OCI-LY7 (cell line): ENCODE results near the gene ATAD3A. TPM values are rescaled to one million over a fixed set of nuclear protein-coding genes. Genes with fewer than 3 reads are reported as not detected.

ENCODE experiments used
- BruUV-seq: library from RNA; stranded (reverse); fragments of 400-500 nt; replicated peaks from 2 replicates; lab custom pipeline; 2021; lab: Mats Ljungman, UMichigan
- CTCF ChIA-PET: fragments of 300-600 bp; sonication (Branson Sonifier 250); formaldehyde crosslinking; loops from one replicate; lab custom pipeline; 2022; ENCODE audit warnings: antibody characterized with exemption; ENCODE audit not compliant: unreplicated experiment; lab: Charles Lee
- POLR2A ChIA-PET: fragments of 300-600 bp; sonication (Branson Sonifier 250); formaldehyde crosslinking; loops from one replicate; lab custom pipeline; 2022; ENCODE audit warnings: antibody characterized with exemption; lab: Charles Lee
- DNase-seq: peaks from one replicate; pipeline ENCODE4 v3.0.0-alpha.2; 2015; ENCODE audit warnings: low spot score
- H2AFZ ChIP-seq: fragments of 200-600 bp; sonication (generic), shearing (Covaris generic); 2 replicates; pipeline ENCODE4 v1.6.1; 2014; ENCODE audit warnings: mild to moderate bottlenecking, antibody characterized with exemption, low read length, moderate library complexity
- H3K27ac ChIP-seq: fragments of 200-600 bp; sonication (generic); 2 replicates; pipeline ENCODE4 v1.5.1; 2014; ENCODE audit warnings: mixed run types, low read depth, mild to moderate bottlenecking, moderate library complexity, low read length, inconsistent platforms; ENCODE audit not compliant: poor library complexity, severe bottlenecking
- H3K36me3 ChIP-seq: fragments of 200-600 bp; sonication (generic); 2 replicates; pipeline ENCODE4 v1.6.1; 2014; ENCODE audit warnings: mild to moderate bottlenecking, antibody characterized with exemption, low read length, moderate library complexity, mixed read lengths; ENCODE audit not compliant: insufficient read depth
- H3K4me1 ChIP-seq: fragments of 200-600 bp; sonication (generic); 2 replicates; pipeline ENCODE4 v1.5.1; 2014; ENCODE audit warnings: mild to moderate bottlenecking, low read length; ENCODE audit not compliant: insufficient read depth, poor library complexity, severe bottlenecking
- H3K4me2 ChIP-seq: fragments of 200-600 bp; sonication (generic); 2 replicates; pipeline ENCODE4 v1.6.1; 2014; ENCODE audit warnings: mild to moderate bottlenecking, low read length
- H3K4me3 ChIP-seq: fragments of 200-600 bp; sonication (generic); 2 replicates; pipeline ENCODE4 v1.5.1; 2014; ENCODE audit warnings: mild to moderate bottlenecking, low read depth, low read length; ENCODE audit not compliant: poor library complexity, severe bottlenecking
- H3K79me2 ChIP-seq: fragments of 200-600 bp; sonication (generic); 2 replicates; pipeline ENCODE4 v1.6.1; 2016; ENCODE audit warnings: low read depth, mild to moderate bottlenecking, low read length, moderate library complexity, mixed read lengths; ENCODE audit not compliant: insufficient read depth
- H3K9me2 ChIP-seq: fragments of 200-600 bp; sonication (generic); 2 replicates; pipeline ENCODE4 v1.6.1; 2016; ENCODE audit warnings: mild to moderate bottlenecking, low read length, mixed read lengths; ENCODE audit not compliant: insufficient read depth
- H3K9me3 ChIP-seq: fragments of 200-600 bp; sonication (generic); 2 replicates; pipeline ENCODE4 v1.6.1; 2014; ENCODE audit warnings: mild to moderate bottlenecking, mixed run types, low read length, mixed read lengths
- H4K20me1 ChIP-seq: fragments of 200-600 bp; sonication (generic); 2 replicates; pipeline ENCODE4 v1.6.1; 2014; ENCODE audit warnings: mild to moderate bottlenecking, antibody characterized with exemption, low read length, moderate library complexity, mixed read lengths; ENCODE audit not compliant: insufficient read depth
- EZH2phosphoT487 ChIP-seq: fragments of 200-600 bp; sonication (generic); IDR thresholded peaks from 2 replicates; pipeline ENCODE4 v1.6.1; 2018; ENCODE audit warnings: low read depth, borderline replicate concordance, mild to moderate bottlenecking, mixed run types, antibody characterized with exemption, low read length, moderate library complexity, mixed read lengths
- intact Hi-C: fragments of 100-400 bp; cut with micrococcal nuclease; formaldehyde crosslinking; loops from one replicate; pipeline ENCODE4 v1.10.0; 2022; ENCODE audit not compliant: unreplicated experiment
- total RNA-seq, 2 experiments: library from RNA; depleted of rRNA in 1 of 2; stranded (reverse); fragments of >200 nt in 1 of 2; shearing (Covaris generic) in 1 of 2; gene quantifications; 2 replicates each; pipeline ENCODE4 v1.2.3, GENCODE V29; 2014 to 2022
- TF ChIP-seq, protein P1 (sequence below): fragments of 200-600 bp; sonication (generic); conservative IDR thresholded peaks from 2 replicates; pipeline ENCODE4 v1.5.1; 2014; ENCODE audit warnings: mild to moderate bottlenecking, antibody characterized with exemption, low read length, moderate library complexity, mixed read lengths

ATAD3A gene
- total RNA-seq, 2 experiments from 2014 or later: 81.9 to 88.6 TPM

DNA sequence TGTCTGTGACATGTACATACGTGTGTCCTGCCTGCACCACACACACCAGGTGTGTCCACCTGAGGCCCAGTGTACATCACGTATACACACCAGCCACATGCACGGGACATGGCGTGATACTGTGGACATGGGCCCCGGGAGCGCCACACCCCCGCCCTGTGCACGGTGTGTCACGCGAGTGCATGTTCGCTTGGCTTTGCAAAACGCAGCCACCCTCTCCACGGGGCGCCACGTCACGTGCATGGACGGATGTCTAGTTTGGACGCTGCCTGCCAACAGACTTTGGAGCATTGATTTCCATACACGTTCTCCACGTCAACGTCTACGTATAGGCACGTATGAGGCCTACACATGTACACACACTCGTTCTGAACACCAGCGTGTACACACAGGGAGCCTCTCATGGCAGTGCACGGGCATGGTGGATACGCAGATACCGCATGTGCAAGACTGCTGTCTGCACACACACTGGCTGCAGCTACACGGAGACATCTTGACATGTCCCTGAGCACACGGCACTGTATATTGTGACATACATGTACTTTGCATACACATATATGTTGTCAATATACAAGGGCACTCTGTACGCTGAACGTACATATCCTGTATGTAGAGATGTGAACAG, 25.8 kb downstream of the ATAD3A start:
- intact Hi-C loops: no loop called here
- H3K4me2 ChIP-seq: no peak overlapping the region
- BruUV-seq: no TSS peak
- H3K36me3 ChIP-seq: peaks cover 25% of the 10 kb centered on the region
- no peaks in the 10 kb centered on the region for H3K79me2 ChIP-seq
- no peak overlapping the region for H2AFZ ChIP-seq
- no peaks in the 10 kb centered on the region for H4K20me1 ChIP-seq
- POLR2A ChIA-PET: no interaction called here
- no peak for TF ChIP-seq EZH2phosphoT487
- TF ChIP-seq, protein P1, sequence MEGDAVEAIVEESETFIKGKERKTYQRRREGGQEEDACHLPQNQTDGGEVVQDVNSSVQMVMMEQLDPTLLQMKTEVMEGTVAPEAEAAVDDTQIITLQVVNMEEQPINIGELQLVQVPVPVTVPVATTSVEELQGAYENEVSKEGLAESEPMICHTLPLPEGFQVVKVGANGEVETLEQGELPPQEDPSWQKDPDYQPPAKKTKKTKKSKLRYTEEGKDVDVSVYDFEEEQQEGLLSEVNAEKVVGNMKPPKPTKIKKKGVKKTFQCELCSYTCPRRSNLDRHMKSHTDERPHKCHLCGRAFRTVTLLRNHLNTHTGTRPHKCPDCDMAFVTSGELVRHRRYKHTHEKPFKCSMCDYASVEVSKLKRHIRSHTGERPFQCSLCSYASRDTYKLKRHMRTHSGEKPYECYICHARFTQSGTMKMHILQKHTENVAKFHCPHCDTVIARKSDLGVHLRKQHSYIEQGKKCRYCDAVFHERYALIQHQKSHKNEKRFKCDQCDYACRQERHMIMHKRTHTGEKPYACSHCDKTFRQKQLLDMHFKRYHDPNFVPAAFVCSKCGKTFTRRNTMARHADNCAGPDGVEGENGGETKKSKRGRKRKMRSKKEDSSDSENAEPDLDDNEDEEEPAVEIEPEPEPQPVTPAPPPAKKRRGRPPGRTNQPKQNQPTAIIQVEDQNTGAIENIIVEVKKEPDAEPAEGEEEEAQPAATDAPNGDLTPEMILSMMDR: no peak
- no peak overlapping the region for H3K4me3 ChIP-seq
- CTCF ChIA-PET: no interaction called here
- no peaks in the 10 kb centered on the region for H3K4me1 ChIP-seq
- no peak for DNase-seq
- no peaks in the 10 kb centered on the region for H3K9me3 ChIP-seq
- H3K9me2 ChIP-seq: no peaks in the 10 kb centered on the region
- no peak overlapping the region for H3K27ac ChIP-seq

- no TSS peak for BruUV-seq
- no peak overlapping the region for H3K4me3 ChIP-seq
Observed at GRCh38 chr1:1538334-1538733, 26.4 kb downstream of the ATAD3A start.

DNA sequence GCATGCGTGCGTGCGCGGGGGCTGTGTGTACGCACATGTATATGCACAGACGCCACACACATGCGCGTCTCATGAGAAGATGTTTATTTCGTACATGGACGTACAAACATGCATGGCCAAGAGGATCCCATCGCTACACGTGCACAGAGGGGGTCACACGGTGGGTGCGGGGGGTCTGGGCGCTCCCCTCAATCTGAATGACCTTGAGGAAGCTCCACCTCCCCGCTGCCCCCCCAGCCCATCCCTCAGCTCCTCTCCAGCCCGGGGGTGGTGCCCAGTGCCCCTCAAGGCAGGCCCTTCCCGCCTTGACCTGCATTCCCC, 27.0 kb downstream of the ATAD3A start:
- Histone ChIP-seq H3K4me2 (no peak overlapping the region), H3K4me3 (no peak overlapping the region), H2AFZ (no peak overlapping the region), H4K20me1 (no peaks in the 10 kb centered on the region), H3K79me2 (no peaks in the 10 kb centered on the region), H3K36me3 (peaks cover 33% of the 10 kb centered on the region), H3K27ac (no peak overlapping the region), H3K9me2 (no peaks in the 10 kb centered on the region), H3K9me3 (no peaks in the 10 kb centered on the region), H3K4me1 (no peaks in the 10 kb centered on the region)
- intact Hi-C loops: no loop called here
- CTCF ChIA-PET: interaction anchor here (0.6 kb wide), 1 partner anchor 47 kb away, joined by 12 read pairs; no protein-coding TSS in a partner anchor
- DNase-seq: no peak
- TF ChIP-seq, protein P1: no peak
- TF ChIP-seq EZH2phosphoT487: no peak
- POLR2A ChIA-PET: no interaction called here
- no TSS peak for BruUV-seq

More at GRCh38 chr1:1538334-1538733, 26.4 kb downstream of the ATAD3A start:
- ChIA-PET CTCF (no interaction called here), POLR2A (no interaction called here)
- Histone ChIP-seq H3K9me2 (no peaks in the 10 kb centered on the region), H2AFZ (no peak overlapping the region), H4K20me1 (no peaks in the 10 kb centered on the region), H3K79me2 (no peaks in the 10 kb centered on the region), H3K27ac (no peak overlapping the region), H3K9me3 (no peaks in the 10 kb centered on the region), H3K36me3 (peaks cover 28% of the 10 kb centered on the region), H3K4me2 (no peak overlapping the region), H3K4me1 (no peaks in the 10 kb centered on the region)
- intact Hi-C loops: no loop called here
- no peak for DNase-seq
- TF ChIP-seq, protein P1: no peak
- TF ChIP-seq EZH2phosphoT487: no peak
